Fibroblast of the conjunctiva (primary cell): Measurements from ENCODE around the gene DEFB131A.
"Not testable (repeated sequence)": the region's sequence is repeated elsewhere in the genome, so short reads cannot be mapped to it uniquely, and the experiment has no call there.

Experiments used
- DNase-seq: peaks from one replicate; pipeline ENCODE4 v3.0.0-alpha.2; 2010; ENCODE audit warnings: low read depth

DEFB131A gene

DNA sequence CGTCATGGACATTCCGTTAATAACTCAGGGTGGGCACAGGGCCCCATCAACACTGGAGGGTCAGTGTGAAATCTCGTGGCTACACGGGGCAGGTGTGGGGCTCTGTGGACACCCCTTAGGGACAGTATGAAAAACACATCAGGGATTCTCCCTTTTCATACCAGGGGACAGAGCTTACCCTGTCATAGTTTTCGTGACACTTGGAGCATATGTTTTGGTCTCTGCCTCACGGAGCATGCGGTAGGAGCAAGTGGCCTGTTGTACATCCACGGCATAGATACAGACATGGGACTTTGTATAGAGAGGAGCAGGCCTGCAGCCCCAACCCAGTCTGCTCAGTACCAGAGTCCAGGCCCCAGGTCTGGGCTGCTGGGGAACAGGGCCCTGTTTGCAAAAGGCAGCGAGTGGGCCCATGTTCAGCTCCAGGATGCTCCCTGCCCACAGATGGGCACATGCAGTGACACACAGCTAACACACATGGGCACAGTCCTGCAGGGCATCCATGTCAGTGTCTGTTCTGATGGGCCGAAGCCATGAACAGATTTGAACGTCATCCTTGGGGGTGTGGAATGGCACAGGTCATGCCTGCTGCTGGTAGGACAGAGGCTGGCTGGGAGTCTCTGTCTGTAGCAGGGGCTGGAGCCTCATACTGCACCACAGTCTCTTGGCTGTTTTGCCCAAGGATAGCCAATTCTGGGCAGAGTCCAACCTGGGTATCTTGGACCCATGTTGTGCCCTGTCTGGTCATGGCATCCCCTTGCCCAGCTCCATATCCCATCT lies 50.2 kb downstream of the DEFB131A start:
- not testable (repeated sequence) for DNase-seq

DNA sequence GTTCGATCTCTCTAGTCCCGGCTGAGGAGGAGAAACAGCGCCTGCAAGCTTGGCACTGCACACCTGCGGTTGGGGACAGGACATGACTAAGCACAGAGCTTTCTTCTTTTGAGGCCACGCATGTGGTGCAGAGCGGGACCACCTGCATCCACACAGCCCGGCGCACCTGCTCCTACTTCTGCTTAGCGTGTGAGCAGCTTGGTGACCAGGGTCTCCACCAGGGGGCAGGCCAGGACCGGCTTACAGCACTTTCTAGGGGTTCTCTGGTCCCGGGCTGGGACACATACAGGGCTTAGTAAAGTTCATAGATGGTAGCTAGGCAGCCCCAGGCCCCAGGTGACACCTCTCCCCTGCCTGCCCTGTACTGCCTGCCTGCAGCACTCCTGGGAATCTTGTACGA lies 51.2 kb downstream of the DEFB131A start:
- DNase-seq: peak; percentile 0

GRCh38 chr4:9497575-9498467 lies 53.6 kb downstream of the DEFB131A start:
- not testable (repeated sequence) for DNase-seq

DNA sequence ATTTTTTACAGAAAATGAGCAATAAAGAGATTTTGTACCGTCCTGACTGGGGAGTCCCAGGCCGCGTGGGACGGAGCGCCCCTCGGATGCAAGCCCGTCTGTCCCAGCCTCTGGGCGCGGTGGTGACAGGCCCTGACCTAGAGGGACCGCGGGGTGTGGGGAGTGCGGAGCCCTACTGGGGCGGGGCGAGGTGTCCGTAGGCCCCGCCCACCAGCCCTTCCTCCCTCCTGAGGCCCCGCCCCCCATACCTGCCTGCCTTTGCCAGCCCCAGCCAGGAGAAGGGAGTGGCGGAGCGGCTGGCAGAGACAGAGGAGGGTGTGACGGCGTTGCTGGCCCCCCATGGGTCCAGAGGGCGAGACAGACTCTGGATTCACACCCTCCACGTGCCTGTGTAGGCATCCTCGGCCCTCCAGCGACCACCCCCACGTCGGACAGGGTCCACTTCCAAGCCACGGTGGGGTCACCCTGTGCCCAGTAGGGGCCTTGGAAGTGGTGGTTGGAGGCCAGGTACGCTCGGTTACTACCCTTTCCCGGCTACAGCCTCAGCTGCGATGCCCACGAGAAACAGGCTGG lies 54.3 kb downstream of the DEFB131A start:
- not testable (repeated sequence) for DNase-seq

GRCh38 chr4:9499974-9500487 lies 55.8 kb downstream of the DEFB131A start:
- DNase-seq: not testable (repeated sequence)
